H1 (cell line): ENCODE measurements around the gene PTPRG. TPM values are rescaled to one million over a fixed set of nuclear protein-coding genes. Genes with fewer than 3 reads are reported as not detected.
A peak's percentile ranks its signal among the peaks of the same experiment; 100 is the strongest.

Source experiments
- CTCF ChIA-PET: fragments of 300-600 bp; sonication (Branson Sonifier 250); formaldehyde crosslinking; loops from one replicate; lab custom pipeline; 2021; ENCODE audit not compliant: partially characterized antibody; lab: Charles Lee
- POLR2A ChIA-PET: fragments of 300-600 bp; sonication (Branson Sonifier 250); formaldehyde crosslinking; loops from one replicate; lab custom pipeline; 2021; ENCODE audit warnings: inconsistent platforms; ENCODE audit not compliant: partially characterized antibody; lab: Charles Lee
- DNase-seq, 2 experiments: peaks; one replicate each; pipeline versions ENCODE4 v3.0.0 to v3.0.0-alpha.2; 2010 to 2022; ENCODE audit warnings: low spot score in 2 of 2, low read depth in 1 of 2, mixed read lengths in 1 of 2
- FAIRE-seq: peaks from 2 replicates; lab custom pipeline; 2011; peaks lifted over from hg19 to GRCh38; lab: Jason Lieb, UNC
- H2AFZ ChIP-seq: 2 replicates; pipeline ENCODE4 v1.8.1; 2012; ENCODE audit warnings: low read length, inconsistent platforms
- H2AK5ac ChIP-seq: 2 replicates; pipeline ENCODE4 v1.6.1; 2013; ENCODE audit warnings: low read depth, low read length
- H2BK120ac ChIP-seq: replicated peaks from 2 replicates; pipeline ENCODE3; 2013; ENCODE audit warnings: low read depth, low read length, inconsistent platforms
- H2BK12ac ChIP-seq: 2 replicates; pipeline ENCODE4 v1.6.1; 2013; ENCODE audit warnings: low read depth, low read length
- H2BK15ac ChIP-seq: 2 replicates; pipeline ENCODE4 v1.6.1; 2013; ENCODE audit warnings: low read length
- H2BK20ac ChIP-seq: 2 replicates; pipeline ENCODE4 v1.6.1; 2013; ENCODE audit warnings: low read length
- H2BK5ac ChIP-seq: 2 replicates; pipeline ENCODE4 v1.6.1; 2013; ENCODE audit warnings: low read depth, low read length
- H3K14ac ChIP-seq: 2 replicates; pipeline ENCODE4 v1.6.1; 2013; ENCODE audit warnings: inconsistent platforms; ENCODE audit not compliant: insufficient read length
- H3K18ac ChIP-seq: 2 replicates; pipeline ENCODE4 v1.6.1; 2013; ENCODE audit warnings: low read length; ENCODE audit errors: extremely low read depth
- H3K23ac ChIP-seq: 2 replicates; pipeline ENCODE4 v1.6.1; 2013; ENCODE audit warnings: inconsistent platforms; ENCODE audit not compliant: insufficient read length
- H3K23me2 ChIP-seq: 2 replicates; pipeline ENCODE4 v1.6.1; 2013; ENCODE audit warnings: low read depth, low read length
- H3K27ac ChIP-seq: 2 replicates; pipeline ENCODE4 v1.6.1; 2011; ENCODE audit warnings: low read depth, low read length, inconsistent platforms
- H3K27me3 ChIP-seq, 4 experiments: replicated peaks in 1 of 4; 1 replicate in 1 of 4; 2 replicates in 3 of 4; pipeline versions ENCODE4 v1.6.1 to v1.8.1; 2011 to 2013; ENCODE audit warnings: low read length in 3 of 4, mild to moderate bottlenecking in 3 of 4, inconsistent platforms in 2 of 4, mixed read lengths in 2 of 4, moderate library complexity in 1 of 4; ENCODE audit not compliant: control insufficient read depth in 3 of 4, insufficient read depth in 3 of 4; ENCODE audit errors: extremely low read depth in 1 of 4
- H3K36me3 ChIP-seq, 4 experiments: 2 replicates each; pipeline versions ENCODE4 v1.6.1 to v1.8.1; 2011 to 2013; ENCODE audit warnings: mild to moderate bottlenecking in 4 of 4, low read length in 3 of 4, moderate library complexity in 2 of 4, control low read depth in 1 of 4, inconsistent platforms in 1 of 4; ENCODE audit not compliant: insufficient read depth in 4 of 4, control insufficient read depth in 2 of 4
- H3K4ac ChIP-seq: replicated peaks from 2 replicates; pipeline ENCODE3; 2013; ENCODE audit warnings: low read length, low read depth, mixed read lengths, inconsistent platforms; ENCODE audit not compliant: insufficient read length
- H3K4me1 ChIP-seq, 4 experiments: replicated peaks in 1 of 4; 1 replicate in 1 of 4; 2 replicates in 3 of 4; pipeline versions ENCODE4 v1.6.1 to v1.8.1; 2011 to 2013; ENCODE audit warnings: low read length in 3 of 4, inconsistent platforms in 2 of 4, mixed read lengths in 1 of 4; ENCODE audit not compliant: insufficient read depth in 4 of 4, control insufficient read depth in 3 of 4
- H3K4me2 ChIP-seq, 2 experiments: 2 replicates each; pipeline versions ENCODE4 v1.6.1 to v1.8.1; 2011 to 2013; ENCODE audit warnings: low read depth in 2 of 2, low read length in 2 of 2, control low read depth in 1 of 2, inconsistent platforms in 1 of 2, mild to moderate bottlenecking in 1 of 2; ENCODE audit not compliant: insufficient read depth in 1 of 2
- H3K4me3 ChIP-seq, 4 experiments: fragments of 200-600, 300-600 bp in 1 of 4; sonication (generic), shearing (Covaris generic), sonication (Bioruptor Twin) in 1 of 4; 2 replicates each; pipeline versions ENCODE4 v1.5.1 to v1.8.1; 2011 to 2016; ENCODE audit warnings: low read length in 4 of 4, low read depth in 3 of 4, control low read depth in 2 of 4, inconsistent platforms in 2 of 4, mild to moderate bottlenecking in 2 of 4, mixed read lengths in 1 of 4, moderate library complexity in 1 of 4; ENCODE audit not compliant: insufficient read depth in 2 of 4; ENCODE audit errors: extremely low read depth in 1 of 4
- H3K56ac ChIP-seq: replicated peaks from 2 replicates; pipeline ENCODE3; 2013; ENCODE audit warnings: low read depth, mild to moderate bottlenecking, mixed read lengths, low read length, inconsistent platforms; ENCODE audit not compliant: insufficient read length
- H3K79me1 ChIP-seq: 2 replicates; pipeline ENCODE4 v1.6.1; 2013; ENCODE audit warnings: low read depth, low read length, control low read depth
- H3K79me2 ChIP-seq, 2 experiments: 2 replicates each; pipeline versions ENCODE4 v1.6.1 to v1.8.1; 2012 to 2013; ENCODE audit warnings: low read length in 2 of 2, mild to moderate bottlenecking in 2 of 2, inconsistent platforms in 1 of 2; ENCODE audit not compliant: insufficient read depth in 2 of 2, control insufficient read depth in 1 of 2
- H3K9ac ChIP-seq, 4 experiments: replicated peaks in 1 of 4; 1 replicate in 1 of 4; 2 replicates in 3 of 4; pipeline versions ENCODE4 v1.6.1 to v1.8.1; 2011 to 2013; ENCODE audit warnings: low read depth in 3 of 4, low read length in 3 of 4, control low read depth in 2 of 4, mild to moderate bottlenecking in 2 of 4, moderate library complexity in 2 of 4, inconsistent platforms in 1 of 4; ENCODE audit errors: extremely low read depth in 1 of 4
- H3K9me3 ChIP-seq, 2 experiments: 2 replicates each; pipeline versions ENCODE4 v1.6.1 to v1.8.1; 2012 to 2013; ENCODE audit warnings: mild to moderate bottlenecking in 2 of 2, moderate library complexity in 2 of 2, control low read depth in 1 of 2, inconsistent platforms in 1 of 2, low read depth in 1 of 2, low read length in 1 of 2, mixed read lengths in 1 of 2; ENCODE audit not compliant: insufficient read depth in 2 of 2
- H4K20me1 ChIP-seq, 2 experiments: replicated peaks in 1 of 2; 2 replicates each; pipeline versions ENCODE3 to v1.8.1; 2011 to 2013; ENCODE audit warnings: inconsistent platforms in 2 of 2, low read length in 2 of 2, mild to moderate bottlenecking in 1 of 2; ENCODE audit not compliant: insufficient read depth in 2 of 2, control insufficient read depth in 1 of 2
- H4K5ac ChIP-seq: 2 replicates; pipeline ENCODE4 v1.6.1; 2013; ENCODE audit warnings: low read length, low read depth, mixed read lengths, inconsistent platforms; ENCODE audit not compliant: insufficient read length
- H4K8ac ChIP-seq: 2 replicates; pipeline ENCODE4 v1.8.0; 2013; ENCODE audit warnings: mild to moderate bottlenecking, moderate library complexity, low read length, inconsistent platforms; ENCODE audit not compliant: insufficient read depth; ENCODE audit errors: extremely low read depth
- H4K91ac ChIP-seq: replicated peaks from 2 replicates; pipeline ENCODE3; 2013; ENCODE audit warnings: low read length, mixed read lengths, inconsistent platforms; ENCODE audit not compliant: insufficient read length
- BCL11A ChIP-seq, 2 experiments: IDR thresholded peaks; one replicate each; pipeline ENCODE4 v1.6.1; 2011; ENCODE audit warnings: low read depth in 2 of 2, low read length in 2 of 2, mild to moderate bottlenecking in 2 of 2
- BRCA1 ChIP-seq: IDR thresholded peaks from 2 replicates; pipeline ENCODE4 v1.6.1; 2012; ENCODE audit warnings: low read depth, low read length, improper control_type of control experiment
- CBX8 ChIP-seq: fragments of 300-800, 300-1000 bp; sonication (generic); IDR thresholded peaks from 2 replicates; pipeline ENCODE4 v1.7.1; 2016; ENCODE audit warnings: low read depth, low read length, borderline replicate concordance
- CREB1 ChIP-seq: IDR thresholded peaks from 2 replicates; pipeline ENCODE4 v1.6.1; 2012; ENCODE audit warnings: inconsistent platforms
- JUND ChIP-seq: IDR thresholded peaks from 2 replicates; pipeline ENCODE4 v1.6.1; 2011; ENCODE audit warnings: mild to moderate bottlenecking, improper control_type of control experiment, low read length
- KDM4A ChIP-seq: IDR thresholded peaks from one replicate; pipeline ENCODE4 v1.7.1; 2012; ENCODE audit warnings: low read depth, mild to moderate bottlenecking, moderate library complexity, low read length, inconsistent platforms; ENCODE audit not compliant: severe bottlenecking
- PHF8 ChIP-seq: fragments of 200-600 bp; sonication (generic); conservative IDR thresholded peaks from 2 replicates; pipeline ENCODE4 v1.7.1; 2012; ENCODE audit warnings: low read depth, mild to moderate bottlenecking, inconsistent platforms, low read length, moderate library complexity
- POLR2A ChIP-seq, 2 experiments: IDR thresholded peaks; 1 replicate in 1 of 2; 2 replicates in 1 of 2; pipeline ENCODE4 v1.6.1; 2011; ENCODE audit warnings: low read depth in 2 of 2, low read length in 2 of 2, mild to moderate bottlenecking in 2 of 2; ENCODE audit errors: control extremely low read depth in 1 of 2
- RBBP5 ChIP-seq: IDR thresholded peaks from 2 replicates; pipeline ENCODE4 v1.7.1; 2012; ENCODE audit warnings: low read depth, mild to moderate bottlenecking, inconsistent platforms, low read length, moderate library complexity, borderline replicate concordance
- RNF2 ChIP-seq: fragments of 200-900, 300-1000 bp; sonication (generic); IDR thresholded peaks from 2 replicates; pipeline ENCODE4 v1.7.1; 2016; ENCODE audit warnings: borderline replicate concordance, low read depth, mild to moderate bottlenecking, antibody characterized with exemption, low read length; ENCODE audit not compliant: poor library complexity, severe bottlenecking; ENCODE audit errors: missing control alignments
- SIX5 ChIP-seq: IDR thresholded peaks from 2 replicates; pipeline ENCODE4 v1.6.1; 2011; ENCODE audit warnings: mild to moderate bottlenecking, low read depth, low read length
- YY1 ChIP-seq: IDR thresholded peaks from 2 replicates; pipeline ENCODE4 v1.6.1; 2011; ENCODE audit warnings: low read depth, mild to moderate bottlenecking, low read length
- WGBS, 2 experiments: shearing (Covaris generic) in 1 of 2; methylation state at CpG; one replicate each; pipeline versions ENCODE4 v1.1.6 to v1.1.7; 2013 to 2015; ENCODE audit warnings: low lambda C conversion rate in 2 of 2, mixed read lengths in 2 of 2, inconsistent platforms in 1 of 2, low coverage in 1 of 2, missing lambda C conversion rate in 1 of 2; ENCODE audit not compliant: insufficient replicate concordance in 2 of 2, insufficient coverage in 1 of 2, insufficient read length in 1 of 2; ENCODE audit errors: extremely low coverage in 1 of 2, missing lambda C conversion rate in 1 of 2; 5-methylcytosine and 5-hydroxymethylcytosine counted together
- polyA plus RNA-seq, 7 experiments: library from polyadenylated mRNA; depleted of rRNA in 3 of 7; stranded (reverse) in 5 of 7; unstranded in 2 of 7; fragments of >200 nt in 5 of 7; fragments of 200-250 nt in 2 of 7; gene quantifications; 1 replicate in 5 of 7; 2 replicates in 1 of 7; 4 replicates in 1 of 7; pipeline versions ENCODE4 v1.2.1 to v1.2.3, GENCODE V29; 2011 to 2013; ENCODE audit warnings: missing spikeins in 2 of 7, mixed read lengths in 2 of 7
- total RNA-seq: library from RNA; stranded (reverse); fragmentation: NEBNext Ultra II Directional; extraction: Animal tissue kit (Norgen Biotek cat#: 25700); gene quantifications from 2 replicates; pipeline ENCODE4 v1.2.1, GENCODE V29; 2021

Gene PTPRG
- total and polyA plus RNA-seq, 2 of the 8 experiments (the other 6 are each of a cell fraction or from before 2014, with no cell fraction given), result 23.3 to 96.2 TPM

DNA sequence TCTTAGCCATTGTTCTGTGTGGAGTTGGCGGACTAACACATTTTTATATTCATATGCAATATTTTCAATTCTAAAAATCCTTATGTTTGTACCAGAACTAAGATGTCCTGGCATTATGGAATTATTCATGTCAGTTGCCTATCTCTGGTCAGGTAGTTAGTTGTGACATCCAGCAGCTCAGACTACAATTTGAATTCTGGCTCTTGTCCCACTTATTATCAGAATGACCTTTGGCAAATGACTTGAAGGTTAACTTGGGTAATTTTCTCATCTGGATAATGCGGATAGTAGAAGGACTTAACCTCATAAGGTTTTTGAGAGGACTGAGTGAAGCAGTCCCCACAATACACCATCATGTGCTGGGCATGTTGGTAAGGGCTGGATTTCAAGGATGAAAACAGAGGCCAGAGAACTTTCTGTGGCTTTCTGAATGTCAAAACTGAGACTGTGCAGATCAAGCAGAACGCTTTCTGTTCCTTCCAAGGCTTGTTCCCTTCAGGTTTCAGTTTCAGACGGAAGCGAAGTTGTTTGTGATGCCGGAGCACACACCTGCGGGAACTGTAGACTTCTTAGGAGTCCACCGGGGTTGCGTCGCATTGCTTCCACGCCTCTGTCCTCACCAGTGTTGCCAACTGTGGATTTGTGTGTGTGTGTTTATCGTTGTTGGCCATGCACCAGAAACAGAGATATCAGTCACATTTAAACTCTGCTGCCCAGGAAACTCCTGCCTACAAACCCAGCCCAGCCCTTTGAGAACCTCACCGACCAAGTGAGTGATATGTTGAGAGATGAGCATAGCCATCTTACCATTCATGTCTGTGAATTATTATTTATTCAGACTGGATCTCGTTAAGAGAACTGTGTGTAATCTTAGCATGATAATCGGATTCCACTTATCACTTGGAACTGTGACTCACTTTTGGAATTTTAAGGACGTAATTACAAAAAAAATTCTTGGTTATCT lies 76.0 kb downstream of the PTPRG start:
- FAIRE-seq, result no peak
- H3K9ac ChIP-seq, result no peak overlapping the region
- H2BK12ac ChIP-seq, result no peak overlapping the region
- H2BK120ac ChIP-seq, result no peak overlapping the region
- 92% methylated on average over 16 of the region's 16 CpGs; no CpG with 5 or more reads in 1 of the 2 experiments for WGBS, 2 experiments
- peaks cover 9 to 14% of the 10 kb centered on the region in 2 experiments for H4K20me1 ChIP-seq
- H3K4ac ChIP-seq, result no peak overlapping the region
- CTCF ChIA-PET, result no interaction called here
- no peak overlapping the region for H2BK20ac ChIP-seq
- peaks cover 24 to 99% of the 10 kb centered on the region in 2 experiments for H3K79me2 ChIP-seq
- POLR2A ChIA-PET, result no interaction called here
- H3K4me3 ChIP-seq, result no peak overlapping the region
- H3K23ac ChIP-seq, result no peak overlapping the region
- no peak overlapping the region for H4K91ac ChIP-seq
- no peak overlapping the region for H2AFZ ChIP-seq
- H2BK5ac ChIP-seq, result no peak overlapping the region
- no peak overlapping the region for H3K27ac ChIP-seq
- H4K5ac ChIP-seq, result no peak overlapping the region
- H2AK5ac ChIP-seq, result no peak overlapping the region
- H2BK15ac ChIP-seq, result no peak overlapping the region
- H4K8ac ChIP-seq, result no peak overlapping the region
- no peak overlapping the region for H3K14ac ChIP-seq
- H3K36me3 ChIP-seq, result peaks cover 0 to 8% (median 4%) of the 10 kb centered on the region in 4 experiments; a peak in 2 of 8 replicates
- DNase-seq, result peak in 1 of 2 experiments; percentile 38
- H3K18ac ChIP-seq, result no peak overlapping the region
- H3K27me3 ChIP-seq, result no peaks in the 10 kb centered on the region
- H3K4me1 ChIP-seq, result peaks cover 0 to 12% (median 3%) of the 10 kb centered on the region in 4 experiments; a peak in 5 of 7 replicates
- peaks cover 3% of the 10 kb centered on the region; the same call in 1 of the 2 replicates for H3K79me1 ChIP-seq
- H3K9me3 ChIP-seq, result no peaks in the 10 kb centered on the region
- H3K23me2 ChIP-seq, result no peaks in the 10 kb centered on the region
- H3K4me2 ChIP-seq, result no peak overlapping the region
- H3K56ac ChIP-seq, result no peak overlapping the region
- no peak for TF ChIP-seq RNF2
- TF ChIP-seq CBX8, result no peak
- no peak for TF ChIP-seq PHF8
- TF ChIP-seq SIX5, result no peak
- no peak for TF ChIP-seq KDM4A
- TF ChIP-seq RBBP5, result no peak
- no peak for TF ChIP-seq BCL11A (IDR thresholded peaks at IDR 0.05; ENCODE audit: low read depth in 2 of 2, low read length in 2 of 2)
- TF ChIP-seq CREB1, result no peak
- TF ChIP-seq YY1, result no peak
- no peak for TF ChIP-seq JUND
- TF ChIP-seq POLR2A (IDR thresholded peaks at IDR 0.05; ENCODE audit: control extremely low read depth in 1 of 2, low read depth in 2 of 2, low read length in 2 of 2), result no peak
- no peak for TF ChIP-seq BRCA1
